ENCODE measurements around the gene VGLL3. TPM values are rescaled to one million over a fixed set of nuclear protein-coding genes. Genes with fewer than 3 reads are reported as not detected.

VGLL3 gene
- total and polyA plus RNA-seq, 2 donors from 2014 or later: 0.30 to 4.2 TPM

DNA sequence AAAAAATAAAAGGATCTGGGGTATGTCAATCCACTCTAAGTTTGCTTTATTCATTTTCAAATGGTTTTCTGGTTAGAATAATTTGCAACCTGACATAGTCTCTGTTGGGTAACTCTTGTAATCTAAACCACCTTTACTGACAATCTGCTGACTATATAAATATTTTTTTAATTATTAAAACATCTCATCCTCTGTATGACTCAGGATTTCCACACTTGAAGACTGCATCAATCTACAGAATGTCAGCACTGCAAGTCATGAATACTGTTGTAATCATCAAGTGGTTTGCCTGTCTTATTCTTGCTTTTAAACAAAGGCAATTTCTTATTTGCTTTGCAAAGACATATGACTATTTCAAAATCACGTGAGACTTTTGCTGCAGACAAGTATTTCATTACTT, 42.1 kb downstream of the VGLL3 start:
- DNase-seq: no peak
- H3K9ac ChIP-seq (ENCODE audit: low read length in 3 of 3): no peak overlapping the region
- no peaks in the 10 kb centered on the region for H3K4me1 ChIP-seq (ENCODE audit: control insufficient read depth in 2 of 3, insufficient read depth in 2 of 3, low read depth in 1 of 3, low read length in 3 of 3)
- TF ChIP-seq CTCF (IDR thresholded peaks at IDR 0.05; ENCODE audit: borderline replicate concordance, extremely low read depth, insufficient read depth): no peak
- intact Hi-C loops (cut with DNase I): no loop called here
- no peak overlapping the region for H3K27ac ChIP-seq (ENCODE audit: low read depth in 2 of 2, low read length in 2 of 2)
- no peaks in the 10 kb centered on the region for H3K36me3 ChIP-seq (ENCODE audit: control insufficient read depth in 2 of 3, insufficient read depth in 3 of 3, low read length in 3 of 3)
- no peak overlapping the region for H3K4me3 ChIP-seq (ENCODE audit: low read length in 3 of 3)
- no peaks in the 10 kb centered on the region for H3K27me3 ChIP-seq (ENCODE audit: control insufficient read depth, insufficient read depth, low read length)
- FAIRE-seq: no peak
- no peaks in the 10 kb centered on the region for H3K9me3 ChIP-seq (ENCODE audit: control insufficient read depth in 2 of 3, insufficient read depth in 1 of 3, low read length in 3 of 3)

DNA sequence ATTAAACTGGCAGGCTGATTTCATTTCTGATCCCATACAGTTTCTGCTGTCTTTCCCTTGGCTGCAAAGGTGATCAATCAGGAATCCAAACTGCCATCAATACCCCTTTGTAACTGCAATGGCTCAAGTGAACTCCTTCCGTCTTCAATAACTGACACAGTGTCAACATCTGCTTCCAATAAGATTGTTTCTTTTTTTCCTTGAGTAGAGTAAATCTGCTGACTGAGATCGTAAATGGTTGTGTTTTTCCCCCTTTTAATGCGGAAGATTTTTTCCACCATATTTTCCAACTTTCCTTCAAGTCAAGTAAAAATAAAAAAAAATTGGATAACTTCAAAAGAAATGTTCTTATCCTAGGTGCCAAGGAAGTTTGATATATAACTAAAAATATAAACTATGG, 48.7 kb downstream of the VGLL3 start:
- Histone ChIP-seq H3K4me3 (ENCODE audit: low read length in 3 of 3) (no peak overlapping the region), H3K9me3 (ENCODE audit: control insufficient read depth in 2 of 3, insufficient read depth in 1 of 3, low read length in 3 of 3) (no peaks in the 10 kb centered on the region), H3K27me3 (ENCODE audit: control insufficient read depth, insufficient read depth, low read length) (no peaks in the 10 kb centered on the region), H3K27ac (ENCODE audit: low read depth in 2 of 2, low read length in 2 of 2) (no peak overlapping the region), H3K36me3 (ENCODE audit: control insufficient read depth in 2 of 3, insufficient read depth in 3 of 3, low read length in 3 of 3) (no peaks in the 10 kb centered on the region), H3K9ac (ENCODE audit: low read length in 3 of 3) (no peak overlapping the region), H3K4me1 (ENCODE audit: control insufficient read depth in 2 of 3, insufficient read depth in 2 of 3, low read depth in 1 of 3, low read length in 3 of 3) (no peaks in the 10 kb centered on the region)
- TF ChIP-seq CTCF (IDR thresholded peaks at IDR 0.05; ENCODE audit: borderline replicate concordance, extremely low read depth, insufficient read depth): no peak
- intact Hi-C loops (cut with DNase I): no loop called here
- no peak for FAIRE-seq
- no peak for DNase-seq

- H3K36me3 ChIP-seq (ENCODE audit: control insufficient read depth in 2 of 3, insufficient read depth in 3 of 3, low read length in 3 of 3): no peaks in the 10 kb centered on the region
- intact Hi-C loops (cut with DNase I): no loop called here
- no peak overlapping the region for H3K27ac ChIP-seq (ENCODE audit: low read depth in 2 of 2, low read length in 2 of 2)
- H3K9ac ChIP-seq (ENCODE audit: low read length in 3 of 3): no peak overlapping the region
- H3K4me1 ChIP-seq (ENCODE audit: control insufficient read depth in 2 of 3, insufficient read depth in 2 of 3, low read depth in 1 of 3, low read length in 3 of 3): no peaks in the 10 kb centered on the region
- DNase-seq (no peak), FAIRE-seq (no peak)
- TF ChIP-seq CTCF (IDR thresholded peaks at IDR 0.05; ENCODE audit: borderline replicate concordance, extremely low read depth, insufficient read depth): no peak
- H3K4me3 ChIP-seq (ENCODE audit: low read length in 3 of 3): no peak overlapping the region
- no peaks in the 10 kb centered on the region for H3K27me3 ChIP-seq (ENCODE audit: control insufficient read depth, insufficient read depth, low read length)
- H3K9me3 ChIP-seq (ENCODE audit: control insufficient read depth in 2 of 3, insufficient read depth in 1 of 3, low read length in 3 of 3): no peaks in the 10 kb centered on the region
Measured at GRCh38 chr3:86938416-86939105, 52.4 kb downstream of the VGLL3 start.
